Measurements from ENCODE around the gene TRIM14. TPM values are rescaled to one million over a fixed set of nuclear protein-coding genes. Genes with fewer than 3 reads are reported as not detected.

The TRIM14 gene
- total RNA-seq, 1 experiment from 2014 or later: 12.5 TPM

DNA sequence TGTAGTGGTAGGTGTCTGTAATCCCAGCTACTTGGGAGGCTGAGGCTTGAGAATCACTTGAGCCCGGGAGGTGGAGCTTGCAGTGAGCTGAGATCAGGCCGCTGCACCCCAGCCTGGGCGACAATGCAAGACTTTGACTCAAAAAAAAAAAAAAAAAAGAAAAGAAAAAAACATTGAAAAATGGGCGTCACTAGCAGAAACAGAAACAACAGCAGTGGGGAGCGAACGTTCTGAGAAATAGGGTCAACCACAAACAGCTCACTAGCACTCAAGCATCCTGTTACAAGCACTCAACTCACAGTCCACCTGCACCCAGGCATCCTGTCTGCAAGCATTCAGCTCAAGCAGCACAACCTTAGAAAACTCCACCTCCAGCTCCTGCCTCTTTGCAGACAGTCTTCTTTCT, 17.2 kb downstream of the TRIM14 start:
- H4K91ac ChIP-seq (ENCODE audit: insufficient read length, low read depth, low read length): no peak overlapping the region
- H2BK5ac ChIP-seq (ENCODE audit: insufficient read length, low read length): no peak overlapping the region
- Mint-ChIP-seq H3K27ac (peak overlapping the region in 2 of 3 experiments; percentile 63 to 73; a peak in 2 of 7 replicates), H3K27me3 (ENCODE audit: low read depth) (no peaks in the 10 kb centered on the region), H3K4me3 (no peak overlapping the region), H3K4me1 (peaks cover 13 to 17% of the 10 kb centered on the region in 2 experiments), H3K9me3 (no peaks in the 10 kb centered on the region), H3K36me3 (ENCODE audit: insufficient read depth in 1 of 3, low read depth in 3 of 3) (peaks cover 4 to 19% (median 15%) of the 10 kb centered on the region in 3 experiments; a peak in 5 of 7 replicates)
- no peaks in the 10 kb centered on the region for H4K20me1 ChIP-seq (ENCODE audit: control insufficient read depth, insufficient read depth, insufficient read length)
- H3K79me2 ChIP-seq (ENCODE audit: insufficient read depth, low read length): no peaks in the 10 kb centered on the region
- no peak overlapping the region for H3K18ac ChIP-seq (ENCODE audit: insufficient read length, low read depth, low read length)
- DNase-seq: peak; percentile 58
- no peaks in the 10 kb centered on the region for H3K9me3 ChIP-seq (ENCODE audit: control insufficient read depth, low read depth, low read length)
- H3T11ph ChIP-seq (ENCODE audit: low read length): no peak overlapping the region
- no peak overlapping the region for H4K8ac ChIP-seq (replicated peaks; ENCODE audit: insufficient read length, low read depth, low read length)
- H3K9ac ChIP-seq (ENCODE audit: extremely low read depth, insufficient read length, low read length): no peak overlapping the region
- no peak overlapping the region for H4K5ac ChIP-seq (ENCODE audit: insufficient read length, low read depth, low read length)
- no peaks in the 10 kb centered on the region; the same call in 1 of the 2 replicates for H3K4me1 ChIP-seq (ENCODE audit: insufficient read depth, low read length)
- H3K79me1 ChIP-seq (ENCODE audit: insufficient read depth, low read depth, low read length, poor library complexity, severe bottlenecking): no peaks in the 10 kb centered on the region
- H3K27ac ChIP-seq (ENCODE audit: insufficient read length, low read depth, low read length): no peak overlapping the region
- H3K4ac ChIP-seq (ENCODE audit: low read depth, low read length): no peak overlapping the region
- no peak overlapping the region for H3K23ac ChIP-seq (ENCODE audit: insufficient read length, low read depth, low read length)
- TF ChIP-seq CTCF (conservative IDR thresholded peaks at IDR 0.05): no peak
- H2AK5ac ChIP-seq (ENCODE audit: insufficient read length, low read length): no peak overlapping the region
- no peaks in the 10 kb centered on the region for H3K23me2 ChIP-seq (ENCODE audit: insufficient read length, low read depth, low read length, poor library complexity, severe bottlenecking)
- H3K4me2 ChIP-seq (ENCODE audit: insufficient read depth, insufficient read length, low read length): no peak overlapping the region
- no peak overlapping the region for H2BK15ac ChIP-seq (ENCODE audit: low read depth, low read length)
- no peak overlapping the region for H2BK20ac ChIP-seq (ENCODE audit: low read depth, low read length, poor library complexity, severe bottlenecking)
- no CpG with 5 or more reads among the region's 6 CpGs for WGBS (ENCODE audit: extremely low coverage, insufficient read length, low lambda C conversion rate)
- no peak overlapping the region for H3K56ac ChIP-seq (ENCODE audit: insufficient read length, low read depth, low read length)
- no peak overlapping the region for H3K14ac ChIP-seq (ENCODE audit: insufficient read depth, low read length)
- H3K27me3 ChIP-seq (ENCODE audit: insufficient read depth, low read length): no peaks in the 10 kb centered on the region
- no peak overlapping the region for H2AFZ ChIP-seq (ENCODE audit: low read length)
- no peak overlapping the region for H2BK120ac ChIP-seq (ENCODE audit: low read depth, low read length, poor library complexity, severe bottlenecking)
- no peak overlapping the region for H2BK12ac ChIP-seq (ENCODE audit: insufficient read length, low read depth, low read length)
